LHCN-M2 (cell line): ENCODE results near the gene ABHD17A. TPM values are rescaled to one million over a fixed set of nuclear protein-coding genes. Genes with fewer than 3 reads are reported as not detected.

Experiments
- DNase-seq: peaks from one replicate; pipeline ENCODE4 v3.0.0-alpha.2; 2012; ENCODE audit warnings: low read depth
- total RNA-seq: library from RNA; depleted of rRNA; stranded (reverse); fragments of >200 nt; gene quantifications from 2 replicates; pipeline ENCODE4 v1.2.3, GENCODE V29; 2014

ABHD17A gene
- total RNA-seq, 1 experiment from 2014 or later, result 118 TPM

- DNase-seq, result peak; percentile 55
Measured at GRCh38 chr19:1864480-1865171, 20.7 kb downstream of the ABHD17A start.

- peak; percentile 92 for DNase-seq
Measured at GRCh38 chr19:1863638-1864479, 21.4 kb downstream of the ABHD17A start.

- DNase-seq, result no peak
Measured at GRCh38 chr19:1863328-1863637, 22.0 kb downstream of the ABHD17A start, which contains the start of gene KLF16. Gene KLF16 (minus strand): TSS chr19:1863579. CDS start chr19:1863497, 82 bp downstream.

- no peak for DNase-seq
Measured at GRCh38 chr19:1862424-1863327, 22.6 kb downstream of the ABHD17A start.

GRCh38 chr19:1862068-1862423 lies 23.2 kb downstream of the ABHD17A start:
- no peak for DNase-seq

- no peak for DNase-seq
Measured at GRCh38 chr19:1861599-1862031, 23.7 kb downstream of the ABHD17A start.

GRCh38 chr19:1860821-1861598 lies 24.3 kb downstream of the ABHD17A start:
- no peak for DNase-seq

GRCh38 chr19:1860042-1860775 lies 25.1 kb downstream of the ABHD17A start:
- DNase-seq, result peak; percentile 61

GRCh38 chr19:1859331-1859781 lies 25.9 kb downstream of the ABHD17A start:
- no peak for DNase-seq

- no peak for DNase-seq
Measured at GRCh38 chr19:1858412-1859081, 26.7 kb downstream of the ABHD17A start.

- no peak for DNase-seq
Measured at GRCh38 chr19:1857648-1858326, 27.5 kb downstream of the ABHD17A start.

GRCh38 chr19:1856698-1857603 lies 28.3 kb downstream of the ABHD17A start:
- DNase-seq, result peak; percentile 81

GRCh38 chr19:1856345-1856697 lies 29.0 kb downstream of the ABHD17A start:
- peak; percentile 57 for DNase-seq

- peak; percentile 57 for DNase-seq
Measured at GRCh38 chr19:1855828-1856255, 29.5 kb downstream of the ABHD17A start.

- DNase-seq, result peak; percentile 88
Measured at GRCh38 chr19:1855040-1855827, 30.1 kb downstream of the ABHD17A start.

GRCh38 chr19:1854542-1855039 lies 30.7 kb downstream of the ABHD17A start:
- DNase-seq, result no peak

- DNase-seq, result no peak
Measured at GRCh38 chr19:1854039-1854541, 31.2 kb downstream of the ABHD17A start.
